Heart right ventricle (tissue), 16 donors: ENCODE data around the gene MORF4L1. TPM values are rescaled to one million over a fixed set of nuclear protein-coding genes. Genes with fewer than 3 reads are reported as not detected.

Source experiments
- ATAC-seq, 8 donors: fragments of 200-7000 bp; cut with Tn5 transposase; one replicate each; pipeline ENCODE4 v1.9.1; 2020; ENCODE audit warnings: mild to moderate bottlenecking in 8 of 8, moderate library complexity in 8 of 8, moderate number of reproducible peaks in 1 of 8
- DNase-seq, 2 donors: peaks; one replicate each; pipeline ENCODE4 v3.0.0-alpha.2; 2020
- H3K27ac ChIP-seq, 10 donors: fragments of 200-600 bp; sonication (generic) in 2 of 10; one replicate each; pipeline versions ENCODE4 v1.5.0 to v1.8.0; 2020 to 2022; ENCODE audit warnings: mild to moderate bottlenecking in 3 of 10
- H3K27me3 ChIP-seq, 7 donors: fragments of 200-600 bp; one replicate each; pipeline ENCODE4 v1.8.0; 2021 to 2022; ENCODE audit warnings: mild to moderate bottlenecking in 2 of 7
- H3K36me3 ChIP-seq, 9 donors: fragments of 200-600 bp; sonication (generic) in 1 of 9; one replicate each; pipeline versions ENCODE4 v1.5.0 to v1.8.0; 2020 to 2022; ENCODE audit warnings: mild to moderate bottlenecking in 2 of 9
- H3K4me1 ChIP-seq, 9 donors: fragments of 200-600 bp; sonication (generic) in 1 of 9; one replicate each; pipeline versions ENCODE4 v1.5.0 to v1.8.0; 2020 to 2022; ENCODE audit warnings: mild to moderate bottlenecking in 4 of 9
- H3K4me3 ChIP-seq, 10 donors: fragments of 200-600 bp; sonication (generic) in 2 of 10; one replicate each; pipeline versions ENCODE4 v1.5.0 to v1.8.0; 2020 to 2022; ENCODE audit warnings: mild to moderate bottlenecking in 7 of 10, moderate library complexity in 2 of 10
- H3K9me3 ChIP-seq, 11 donors: fragments of 200-600 bp in 10 of 11; sonication (generic) in 2 of 11; one replicate each; pipeline versions ENCODE4 v1.5.0 to v1.8.0; 2013 to 2022; ENCODE audit warnings: mild to moderate bottlenecking in 2 of 11, control low read depth in 1 of 11, moderate library complexity in 1 of 11
- CTCF ChIP-seq, 9 donors: fragments of 200-600 bp; sonication (generic) in 2 of 9; IDR thresholded peaks; one replicate each; pipeline versions ENCODE4 v1.5.0 to v1.8.0; 2021 to 2022; ENCODE audit warnings: antibody characterized with exemption in 9 of 9, mild to moderate bottlenecking in 5 of 9, moderate library complexity in 1 of 9
- WGBS, 2 donors: extraction: QIAGEN DNeasy Blood & Tissue Kit; methylation state at CpG; one replicate each; pipeline ENCODE4 v1.1.7; 2013; ENCODE audit warnings: inconsistent platforms in 1 of 2; 5-methylcytosine and 5-hydroxymethylcytosine counted together
- intact Hi-C, 10 donors: fragments of 100-400 bp; cut with DNase I; formaldehyde crosslinking; loops; one replicate each; pipeline versions ENCODE4 v1.11.1 to v1.14.2; 2022
- long read RNA-seq, 3 donors: library from polyadenylated mRNA; unstranded; transcript quantifications; one replicate each; pipeline ENCODE4 v2.0.0, GENCODE V29; 2020 to 2021
- polyA plus RNA-seq, 2 donors: library from polyadenylated mRNA; stranded (reverse); fragments of 200-250 nt; gene quantifications; one replicate each; pipeline ENCODE4 v1.2.3, GENCODE V29; 2013
- total RNA-seq, 10 donors: library from RNA; stranded (reverse); fragmentation: NEBNext Ultra II Directional in 3 of 10; extraction: Animal tissue kit (Norgen Biotek cat#: 25700) in 3 of 10; gene quantifications; one replicate each; pipeline versions ENCODE4 v1.2.1 to v1.2.4, GENCODE V29; 2021 to 2023
- donor health status: Arrhythmogenic right ventricular cardiomyopathy.
- donor health status: ischemic (EF 13 %, LVEDD 7.1; RV severe dilation, severe dysfunction).
- donor health status: healthy with polysubstance abuse.
- donor health status: DM: no; HTN: yes; CAD: no.
- donor health status: DM: no; HTN: no; CAD: no.
- donor health status: ischemic (EF 25% LVEDD 6.9; RV normal size, moderate dysfunction).
- donor health status: ischemic (EF 25% LVEDD 5.7; RV mildly dilated, moderate dysfunction).
- donor health status: healthy.
- donor health status: DM: yes; HTN: yes; CAD: no.
- donor health status: Ischemic cardiomyopathy.
- donor health status: ischemic (EF 35%, LVEDD 5.7; RV mildly dilated, moderate dysfunction).
- donor health status: nonischemic (EF 11% LVEDD 7.7; RV severe dilation, severe dysfunction).
- donor health status: DM: yes; HTN: yes; CAD: no.
- donor health status: PGD.
- donor health status: ischemic (EF 29% LVEDD 5.4; RV normal size, mild dysfunction).
- donor health status: nonischemic (EF 23%, LVEDD 6.1; RV moderate dilation, normal function).

The MORF4L1 gene
- total RNA-seq (100 to 1,000 TPM; 317 to 399 (median 365) TPM), polyA plus RNA-seq (100 to 1,000 TPM; 119 to 280 TPM)
- long read RNA-seq, donor 1, transcript MORF4L1-201 (13 exons, 2,359 nt): minor isoform, 7 of 176 reads
- long read RNA-seq, donor 1, transcript MORF4L1-203 (12 exons, 1,880 nt): major isoform, 144 of 176 reads
- long read RNA-seq, donor 1, partial matches to known transcripts: 8 of 176 reads
- long read RNA-seq, donor 1, other reads (novel, unspliced or antisense): 13 of 176 reads
- long read RNA-seq, donor 2, transcript MORF4L1-201 (13 exons, 2,359 nt): minor isoform, 5 of 182 reads
- long read RNA-seq, donor 2, transcript MORF4L1-203 (12 exons, 1,880 nt): major isoform, 152 of 182 reads
- long read RNA-seq, donor 2, partial matches to known transcripts: 14 of 182 reads
- long read RNA-seq, donor 2, other reads (novel, unspliced or antisense): 9 of 182 reads
- long read RNA-seq, donor 3, transcript MORF4L1-203 (12 exons, 1,880 nt): major isoform, 240 of 286 reads
- long read RNA-seq, donor 3, transcript MORF4L1-201 (13 exons, 2,359 nt): minor isoform, 5 of 286 reads
- long read RNA-seq, donor 3, partial matches to known transcripts: 30 of 286 reads
- long read RNA-seq, donor 3, other reads (novel, unspliced or antisense): 10 of 286 reads

GRCh38 chr15:78872155-78872971 lies at the start of gene MORF4L1:
Gene MORF4L1 (plus strand): TSS chr15:78872890. CDS start chr15:78873018, 128 bp downstream.
- 6% methylated on average over 49 to 50 of the region's 52 CpGs for WGBS, 2 donors
- DNase-seq (peak; percentile 94 to 97), ATAC-seq (peak; percentile 95 to 97 (median 96))
- Histone ChIP-seq H3K9me3 (no peaks in the 10 kb centered on the region), H3K27ac (peak within 1 kb of the TSS; percentile 92 to 100 (median 100)), H3K4me1 (peaks cover under 1 to 40% (median 33%) of the 10 kb centered on the region in 9 donors), H3K36me3 (no peaks in the 10 kb centered on the region), H3K27me3 (no peaks in the 10 kb centered on the region), H3K4me3 (peak within 1 kb of the TSS; percentile 57 to 100 (median 93))
- intact Hi-C loops: loop anchor here in 3 of 10 donors (2.0 to 10.0 kb wide), 4 partner anchors 60 to 118 kb away; partner anchors contain the start of gene ADAMTS7 (in 3 of the 3)
- TF ChIP-seq CTCF (IDR thresholded peaks at IDR 0.05): no peak

GRCh38 chr15:78828920-78829319 lies 43.8 kb upstream of the MORF4L1 start:
- TF ChIP-seq CTCF (IDR thresholded peaks at IDR 0.05): no peak
- intact Hi-C loops: no loop called here
- Histone ChIP-seq H3K4me1 (peaks cover 0 to 54% (median 17%) of the 10 kb centered on the region in 9 donors), H3K27me3 (peaks cover 0 to 16% (median 0%) of the 10 kb centered on the region in 7 donors), H3K27ac (no peak overlapping the region), H3K36me3 (no peaks in the 10 kb centered on the region), H3K9me3 (no peaks in the 10 kb centered on the region), H3K4me3 (no peak overlapping the region)
- 49 to 63% methylated on average over 2 of the region's 2 CpGs for WGBS, 2 donors
- ATAC-seq (peak in 1 of 8 donors; percentile 12), DNase-seq (peak in 1 of 2 donors; percentile 13)

GRCh38 chr15:78830514-78831228 lies 42.0 kb upstream of the MORF4L1 start:
- H3K36me3 ChIP-seq: no peaks in the 10 kb centered on the region
- intact Hi-C loops: no loop called here
- ATAC-seq: peak in 6 of 8 donors; percentile 18 to 48 (median 28)

More at GRCh38 chr15:78830514-78831228, 42.0 kb upstream of the MORF4L1 start:
- DNase-seq: no peak
- Histone ChIP-seq H3K27ac (no peak overlapping the region), H3K27me3 (peaks cover 0 to 16% (median 0%) of the 10 kb centered on the region in 7 donors), H3K4me3 (peak overlapping the region in 8 of 10 donors; percentile 2 to 42 (median 30)), H3K9me3 (no peaks in the 10 kb centered on the region), H3K4me1 (peaks cover 0 to 46% (median 10%) of the 10 kb centered on the region in 9 donors)
- no peak for TF ChIP-seq CTCF (IDR thresholded peaks at IDR 0.05)
- 42 to 46% methylated on average over 52 of the region's 52 CpGs for WGBS, 2 donors
